ENCODE results near the gene GNAT1.

DNA sequence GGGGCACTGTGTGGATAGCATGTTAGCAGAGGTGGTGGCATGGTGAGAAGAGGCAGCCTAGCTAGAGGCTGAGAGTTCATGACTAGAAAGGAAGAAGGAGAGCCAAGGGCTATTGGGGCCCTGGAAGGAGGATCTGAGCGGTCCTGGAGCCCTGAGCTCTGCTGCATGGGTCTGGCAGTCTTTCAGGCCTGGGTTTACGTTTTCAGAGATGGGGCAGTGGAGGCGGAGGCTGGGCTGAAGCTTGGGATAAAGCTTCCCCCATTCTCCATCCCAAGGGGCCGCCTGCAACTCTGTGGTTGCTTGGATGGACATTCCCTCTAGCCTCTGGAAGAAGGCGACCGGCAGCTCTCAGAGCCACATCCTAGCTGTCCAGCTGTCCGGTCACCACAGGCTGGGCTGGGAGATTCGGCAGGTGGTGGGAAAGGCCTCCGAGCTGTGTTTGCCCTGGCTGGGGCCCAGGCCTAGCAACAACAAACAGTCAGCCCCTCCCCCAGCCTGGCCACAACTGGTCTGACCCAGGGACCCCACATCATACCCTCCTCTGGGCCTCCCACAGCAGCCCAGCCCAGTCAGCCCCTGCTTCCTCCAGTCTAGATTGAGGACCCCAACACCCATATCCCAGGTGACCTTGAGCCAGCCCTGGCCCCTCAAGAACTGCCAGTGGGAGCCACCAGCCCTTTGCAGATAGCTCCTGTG, 11.9 kb downstream of the GNAT1 start:
- TF ChIP-seq SP1 (IDR thresholded peaks at IDR 0.05), result no peak
- no peak for TF ChIP-seq ARNT (IDR thresholded peaks at IDR 0.05)
- no peak for TF ChIP-seq LEF1 (IDR thresholded peaks at IDR 0.05; ENCODE audit: borderline replicate concordance)
- TF ChIP-seq TARDBP (IDR thresholded peaks at IDR 0.05), result no peak
- no peak for TF ChIP-seq ELF4 (IDR thresholded peaks at IDR 0.05)
- TF ChIP-seq SUZ12 (IDR thresholded peaks at IDR 0.05), result no peak
- TF ChIP-seq ZNF384 (IDR thresholded peaks at IDR 0.05), result no peak
- no peak for TF ChIP-seq CTBP1 (IDR thresholded peaks at IDR 0.05; ENCODE audit: borderline replicate concordance)
- TF ChIP-seq BHLHE40 (IDR thresholded peaks at IDR 0.05; ENCODE audit: borderline replicate concordance), result no peak
- TF ChIP-seq FOXA1 (IDR thresholded peaks at IDR 0.05), result no peak
